Measurements from ENCODE around the gene ADGRL3.
"Not testable (repeated sequence)": the region's sequence is repeated elsewhere in the genome, so short reads cannot be mapped to it uniquely, and the experiment has no call there.

ADGRL3 gene

GRCh38 chr4:61320631-61321030 is 120.5 kb downstream of the ADGRL3 start:
- peaks cover 19% of the 10 kb centered on the region for H3K9me3 Mint-ChIP-seq
- no peaks in the 10 kb centered on the region for H3K4me1 Mint-ChIP-seq (ENCODE audit: low read depth)
- H3K27ac Mint-ChIP-seq = no peak overlapping the region
- no peaks in the 10 kb centered on the region for H3K27me3 Mint-ChIP-seq
- H3K4me3 Mint-ChIP-seq = no peak overlapping the region
- H3K36me3 Mint-ChIP-seq (ENCODE audit: low read depth) = no peaks in the 10 kb centered on the region

GRCh38 chr4:61332693-61333092 is 132.6 kb downstream of the ADGRL3 start:
- no peak overlapping the region for H3K27ac Mint-ChIP-seq
- H3K4me3 Mint-ChIP-seq = no peak overlapping the region
- H3K9me3 Mint-ChIP-seq = peaks cover 15% of the 10 kb centered on the region
- no peaks in the 10 kb centered on the region for H3K36me3 Mint-ChIP-seq (ENCODE audit: low read depth)
- H3K4me1 Mint-ChIP-seq (ENCODE audit: low read depth) = no peaks in the 10 kb centered on the region
- H3K27me3 Mint-ChIP-seq = no peaks in the 10 kb centered on the region

GRCh38 chr4:61333490-61333889 is 133.4 kb downstream of the ADGRL3 start:
- Mint-ChIP-seq H3K4me1 (ENCODE audit: low read depth) (no peaks in the 10 kb centered on the region), H3K27ac (no peak overlapping the region), H3K4me3 (no peak overlapping the region), H3K9me3 (peaks cover 10% of the 10 kb centered on the region), H3K27me3 (no peaks in the 10 kb centered on the region), H3K36me3 (ENCODE audit: low read depth) (no peaks in the 10 kb centered on the region)

- Mint-ChIP-seq H3K4me1 (ENCODE audit: low read depth) (no peaks in the 10 kb centered on the region), H3K9me3 (peaks cover under 1% of the 10 kb centered on the region), H3K36me3 (ENCODE audit: low read depth) (no peaks in the 10 kb centered on the region), H3K4me3 (no peak overlapping the region), H3K27me3 (no peaks in the 10 kb centered on the region), H3K27ac (no peak overlapping the region)
Observed at GRCh38 chr4:61335241-61335763, 135.2 kb downstream of the ADGRL3 start.

GRCh38 chr4:61336488-61336887 is 136.4 kb downstream of the ADGRL3 start:
- no peaks in the 10 kb centered on the region for H3K4me1 Mint-ChIP-seq (ENCODE audit: low read depth)
- no peaks in the 10 kb centered on the region for H3K27me3 Mint-ChIP-seq
- H3K9me3 Mint-ChIP-seq = no peaks in the 10 kb centered on the region

GRCh38 chr4:61336916-61337315 is 136.8 kb downstream of the ADGRL3 start:
- Mint-ChIP-seq H3K36me3 (ENCODE audit: low read depth) (no peaks in the 10 kb centered on the region), H3K27me3 (no peaks in the 10 kb centered on the region), H3K27ac (no peak overlapping the region), H3K4me1 (ENCODE audit: low read depth) (no peaks in the 10 kb centered on the region), H3K9me3 (no peaks in the 10 kb centered on the region), H3K4me3 (no peak overlapping the region)

More at GRCh38 chr4:61336488-61336887, 136.4 kb downstream of the ADGRL3 start:
- H3K27ac Mint-ChIP-seq = no peak overlapping the region
- no peaks in the 10 kb centered on the region for H3K36me3 Mint-ChIP-seq (ENCODE audit: low read depth)
- H3K4me3 Mint-ChIP-seq = no peak overlapping the region

- Mint-ChIP-seq H3K36me3 (ENCODE audit: low read depth) (no peaks in the 10 kb centered on the region), H3K4me3 (no peak overlapping the region), H3K27ac (no peak overlapping the region), H3K27me3 (no peaks in the 10 kb centered on the region), H3K4me1 (ENCODE audit: low read depth) (no peaks in the 10 kb centered on the region), H3K9me3 (peaks cover 4% of the 10 kb centered on the region)
Observed at GRCh38 chr4:61342061-61342460, 141.9 kb downstream of the ADGRL3 start.

- no peaks in the 10 kb centered on the region for H3K27me3 Mint-ChIP-seq
- H3K36me3 Mint-ChIP-seq (ENCODE audit: low read depth) = no peaks in the 10 kb centered on the region
- no peak overlapping the region for H3K4me3 Mint-ChIP-seq
- peaks cover 4% of the 10 kb centered on the region for H3K9me3 Mint-ChIP-seq
- no peaks in the 10 kb centered on the region for H3K4me1 Mint-ChIP-seq (ENCODE audit: low read depth)
- no peak overlapping the region for H3K27ac Mint-ChIP-seq
Observed at GRCh38 chr4:61350932-61351331, 150.8 kb downstream of the ADGRL3 start.

GRCh38 chr4:61356696-61357095 is 156.6 kb downstream of the ADGRL3 start:
- Mint-ChIP-seq H3K4me3 (no peak overlapping the region), H3K27ac (no peak overlapping the region), H3K36me3 (ENCODE audit: low read depth) (no peaks in the 10 kb centered on the region), H3K9me3 (peaks cover 12% of the 10 kb centered on the region), H3K4me1 (ENCODE audit: low read depth) (no peaks in the 10 kb centered on the region), H3K27me3 (no peaks in the 10 kb centered on the region)

- no peaks in the 10 kb centered on the region for H3K4me1 Mint-ChIP-seq (ENCODE audit: low read depth)
- no peaks in the 10 kb centered on the region for H3K36me3 Mint-ChIP-seq (ENCODE audit: low read depth)
- H3K27me3 Mint-ChIP-seq = no peaks in the 10 kb centered on the region
- H3K9me3 Mint-ChIP-seq = peaks cover 8% of the 10 kb centered on the region
- H3K4me3 Mint-ChIP-seq = no peak overlapping the region
- no peak overlapping the region for H3K27ac Mint-ChIP-seq
Observed at GRCh38 chr4:61359301-61359700, 159.2 kb downstream of the ADGRL3 start.

GRCh38 chr4:61372817-61373216 is 172.7 kb downstream of the ADGRL3 start:
- H3K36me3 Mint-ChIP-seq (ENCODE audit: low read depth); H3K4me1 Mint-ChIP-seq (ENCODE audit: low read depth); H3K27me3 Mint-ChIP-seq; H3K4me3 Mint-ChIP-seq; H3K27ac Mint-ChIP-seq; H3K9me3 Mint-ChIP-seq: not testable (repeated sequence)

GRCh38 chr4:61373901-61374440 is 173.8 kb downstream of the ADGRL3 start:
- no peaks in the 10 kb centered on the region for H3K4me1 Mint-ChIP-seq (ENCODE audit: low read depth)
- no peaks in the 10 kb centered on the region for H3K27me3 Mint-ChIP-seq
- H3K27ac Mint-ChIP-seq = no peak overlapping the region
- peaks cover 10% of the 10 kb centered on the region for H3K9me3 Mint-ChIP-seq
- no peaks in the 10 kb centered on the region for H3K36me3 Mint-ChIP-seq (ENCODE audit: low read depth)
- H3K4me3 Mint-ChIP-seq = no peak overlapping the region

- Mint-ChIP-seq H3K36me3 (ENCODE audit: low read depth) (no peaks in the 10 kb centered on the region), H3K27me3 (no peaks in the 10 kb centered on the region), H3K4me3 (no peak overlapping the region), H3K27ac (no peak overlapping the region), H3K9me3 (peaks cover 11% of the 10 kb centered on the region), H3K4me1 (ENCODE audit: low read depth) (no peaks in the 10 kb centered on the region)
Observed at GRCh38 chr4:61374447-61374891, 174.3 kb downstream of the ADGRL3 start.

- H3K36me3 Mint-ChIP-seq (ENCODE audit: low read depth) = no peaks in the 10 kb centered on the region
- no peak overlapping the region for H3K4me3 Mint-ChIP-seq
- peaks cover 11% of the 10 kb centered on the region for H3K9me3 Mint-ChIP-seq
Observed at GRCh38 chr4:61375301-61375700, 175.2 kb downstream of the ADGRL3 start.

GRCh38 chr4:61376301-61376700 is 176.2 kb downstream of the ADGRL3 start:
- no peaks in the 10 kb centered on the region for H3K36me3 Mint-ChIP-seq (ENCODE audit: low read depth)
- H3K27ac Mint-ChIP-seq = no peak overlapping the region
- no peaks in the 10 kb centered on the region for H3K4me1 Mint-ChIP-seq (ENCODE audit: low read depth)
- peaks cover 14% of the 10 kb centered on the region for H3K9me3 Mint-ChIP-seq
- no peak overlapping the region for H3K4me3 Mint-ChIP-seq
- H3K27me3 Mint-ChIP-seq = no peaks in the 10 kb centered on the region

More at GRCh38 chr4:61375301-61375700, 175.2 kb downstream of the ADGRL3 start:
- Mint-ChIP-seq H3K27me3 (no peaks in the 10 kb centered on the region), H3K27ac (no peak overlapping the region), H3K4me1 (ENCODE audit: low read depth) (no peaks in the 10 kb centered on the region)

- Mint-ChIP-seq H3K9me3 (peaks cover 19% of the 10 kb centered on the region), H3K4me3 (no peak overlapping the region), H3K36me3 (ENCODE audit: low read depth) (no peaks in the 10 kb centered on the region), H3K27me3 (no peaks in the 10 kb centered on the region), H3K27ac (no peak overlapping the region), H3K4me1 (ENCODE audit: low read depth) (no peaks in the 10 kb centered on the region)
Observed at GRCh38 chr4:61379406-61379805, 179.3 kb downstream of the ADGRL3 start.

Data from stimulated activated naive CD8-positive, alpha-beta T cell treated with anti-CD3 and anti-CD28 coated beads, Interleukin-15, Interleukin-2, amounts not matched to agents 100 ng/mL and 50 ng/mL, for 24 hours (primary cell).